Measurements from ENCODE around the gene SLC17A7.

DNA sequence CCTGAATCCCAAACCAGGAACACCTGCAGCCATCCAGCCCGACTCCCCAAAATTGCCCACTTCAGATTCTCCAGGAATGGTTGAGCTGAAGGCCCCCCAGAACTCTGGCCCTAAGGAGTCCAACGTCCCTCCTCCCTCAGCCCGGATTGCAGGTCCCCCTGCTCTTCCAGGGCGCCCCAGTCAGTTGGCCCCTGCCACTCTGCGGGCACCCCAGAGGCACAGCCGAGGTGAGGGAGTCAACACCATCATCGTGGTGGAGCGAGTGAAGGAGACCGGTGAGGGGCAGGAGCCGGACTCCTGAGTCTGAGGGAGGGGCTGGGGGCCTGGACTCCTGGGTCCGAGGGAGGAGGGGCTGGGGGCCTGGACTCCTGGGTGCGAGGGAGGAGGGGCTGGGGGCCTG lies 14.0 kb downstream of the SLC17A7 start:
- TF ChIP-seq EP300 (IDR thresholded peaks at IDR 0.05) (no peak), POLR2A (IDR thresholded peaks at IDR 0.05) (no peak), CTCF (IDR thresholded peaks at IDR 0.05) (no peak)

All from ovary (tissue), 3 donors.